Daoy (cell line): ENCODE data around the gene AASS. TPM values are rescaled to one million over a fixed set of nuclear protein-coding genes. Genes with fewer than 3 reads are reported as not detected.

ENCODE experiments used
- DNase-seq: peaks from one replicate; pipeline ENCODE4 v3.0.0-alpha.2; 2015; ENCODE audit warnings: low read depth
- total RNA-seq: library from RNA; depleted of rRNA; stranded (reverse); fragments of >200 nt; shearing (Covaris generic); gene quantifications from 2 replicates; pipeline ENCODE4 v1.2.3, GENCODE V29; 2014

AASS gene
- total RNA-seq, 1 experiment from 2014 or later = 39.8 TPM

GRCh38 chr7:122118757-122119156 lies 25.3 kb downstream of the AASS start:
- no peak for DNase-seq

- no peak for DNase-seq
These were observed 41.0 kb downstream of the AASS start for GRCh38 chr7:122103064-122103463.

- no peak for DNase-seq
These were observed 44.0 kb downstream of the AASS start for GRCh38 chr7:122100021-122100420.

GRCh38 chr7:122095642-122096041 lies 48.4 kb downstream of the AASS start:
- no peak for DNase-seq

GRCh38 chr7:122094549-122094948 lies 49.5 kb downstream of the AASS start:
- DNase-seq = no peak

- peak; percentile 73 for DNase-seq
These were observed 50.9 kb downstream of the AASS start for GRCh38 chr7:122092964-122093797.

GRCh38 chr7:122082670-122083069 lies 61.4 kb downstream of the AASS start:
- no peak for DNase-seq

GRCh38 chr7:122082160-122082559 lies 61.9 kb downstream of the AASS start:
- DNase-seq = no peak

GRCh38 chr7:122073635-122074034 lies 70.4 kb downstream of the AASS start:
- no peak for DNase-seq

GRCh38 chr7:122072924-122073599 lies 71.0 kb downstream of the AASS start:
- no peak for DNase-seq

- no peak for DNase-seq
These were observed 71.8 kb downstream of the AASS start for GRCh38 chr7:122072272-122072671.

GRCh38 chr7:122070834-122071233 lies 73.2 kb downstream of the AASS start:
- DNase-seq = no peak

- no peak for DNase-seq
These were observed 74.0 kb downstream of the AASS start for GRCh38 chr7:122070062-122070461.

- no peak for DNase-seq
These were observed 75.0 kb downstream of the AASS start for GRCh38 chr7:122068999-122069398.

GRCh38 chr7:122068046-122068445 lies 76.0 kb downstream of the AASS start:
- DNase-seq = no peak

- DNase-seq = no peak
These were observed 77.0 kb downstream of the AASS start for GRCh38 chr7:122067077-122067476.

GRCh38 chr7:122064971-122065370 lies 79.1 kb downstream of the AASS start:
- DNase-seq = no peak

- no peak for DNase-seq
These were observed 80.9 kb downstream of the AASS start for GRCh38 chr7:122063146-122063545.

GRCh38 chr7:122059542-122059941 lies 84.5 kb downstream of the AASS start:
- no peak for DNase-seq

GRCh38 chr7:122056977-122057376 lies 87.1 kb downstream of the AASS start:
- DNase-seq = no peak

GRCh38 chr7:122055073-122055472 lies 89.0 kb downstream of the AASS start:
- DNase-seq = no peak

- no peak for DNase-seq
These were observed 89.7 kb downstream of the AASS start for GRCh38 chr7:122054393-122054792.

GRCh38 chr7:122046402-122046801 lies 97.6 kb downstream of the AASS start:
- DNase-seq = no peak
